Measurements from ENCODE around the gene ORC2.

DNA sequence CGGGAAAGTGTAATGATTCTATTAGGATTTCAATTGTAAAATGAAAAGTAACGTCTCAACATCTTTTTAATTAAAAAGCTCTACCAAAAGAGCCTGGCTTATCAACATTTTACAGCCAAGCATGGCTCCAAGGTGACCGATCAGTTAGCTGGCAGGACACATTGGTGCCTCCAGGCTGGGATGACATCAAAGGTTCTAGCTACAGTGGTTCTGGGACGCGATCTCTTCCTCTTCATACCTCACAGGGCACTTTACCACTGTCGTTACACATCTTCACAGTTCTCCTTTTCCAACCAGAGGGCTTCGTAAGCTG lies 693 bp downstream of the ORC2 start:
- TF ChIP-seq POLR2A (IDR thresholded peaks at IDR 0.05), result no peak
- TF ChIP-seq, protein P1, sequence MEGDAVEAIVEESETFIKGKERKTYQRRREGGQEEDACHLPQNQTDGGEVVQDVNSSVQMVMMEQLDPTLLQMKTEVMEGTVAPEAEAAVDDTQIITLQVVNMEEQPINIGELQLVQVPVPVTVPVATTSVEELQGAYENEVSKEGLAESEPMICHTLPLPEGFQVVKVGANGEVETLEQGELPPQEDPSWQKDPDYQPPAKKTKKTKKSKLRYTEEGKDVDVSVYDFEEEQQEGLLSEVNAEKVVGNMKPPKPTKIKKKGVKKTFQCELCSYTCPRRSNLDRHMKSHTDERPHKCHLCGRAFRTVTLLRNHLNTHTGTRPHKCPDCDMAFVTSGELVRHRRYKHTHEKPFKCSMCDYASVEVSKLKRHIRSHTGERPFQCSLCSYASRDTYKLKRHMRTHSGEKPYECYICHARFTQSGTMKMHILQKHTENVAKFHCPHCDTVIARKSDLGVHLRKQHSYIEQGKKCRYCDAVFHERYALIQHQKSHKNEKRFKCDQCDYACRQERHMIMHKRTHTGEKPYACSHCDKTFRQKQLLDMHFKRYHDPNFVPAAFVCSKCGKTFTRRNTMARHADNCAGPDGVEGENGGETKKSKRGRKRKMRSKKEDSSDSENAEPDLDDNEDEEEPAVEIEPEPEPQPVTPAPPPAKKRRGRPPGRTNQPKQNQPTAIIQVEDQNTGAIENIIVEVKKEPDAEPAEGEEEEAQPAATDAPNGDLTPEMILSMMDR (IDR thresholded peaks at IDR 0.05), result no peak
